NOMO-1 treated with DMSO at 0.1 percent for 48 hours (cell line): Measurements from ENCODE around the gene KLHL14.
"Not testable (repeated sequence)": the region's sequence is repeated elsewhere in the genome, so short reads cannot be mapped to it uniquely, and the experiment has no call there.

Experiments
- DNase-seq: peaks from one replicate; lab custom pipeline; 2025; ENCODE audit not compliant: unreplicated experiment; lab: John Stamatoyannopoulos, UW

The KLHL14 gene

DNA sequence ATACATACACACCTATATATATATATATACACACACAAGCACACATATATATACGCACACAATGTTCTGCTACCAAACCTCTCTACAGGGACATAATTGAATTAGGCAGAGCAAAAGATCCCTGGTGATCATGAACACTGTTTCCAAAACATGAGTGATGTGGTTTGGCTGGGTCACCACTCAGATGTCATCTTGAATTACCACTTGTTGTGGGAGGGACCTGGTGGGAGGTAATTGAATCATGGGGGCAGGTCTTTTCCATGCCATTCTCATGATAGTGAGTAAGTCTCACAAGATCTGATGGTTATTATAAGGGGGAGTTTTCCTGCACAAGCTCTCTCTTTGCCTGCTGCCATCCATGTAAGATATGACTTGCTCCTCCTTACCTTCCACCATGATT is 135.2 kb downstream of the KLHL14 start:
- DNase-seq = not testable (repeated sequence)

DNA sequence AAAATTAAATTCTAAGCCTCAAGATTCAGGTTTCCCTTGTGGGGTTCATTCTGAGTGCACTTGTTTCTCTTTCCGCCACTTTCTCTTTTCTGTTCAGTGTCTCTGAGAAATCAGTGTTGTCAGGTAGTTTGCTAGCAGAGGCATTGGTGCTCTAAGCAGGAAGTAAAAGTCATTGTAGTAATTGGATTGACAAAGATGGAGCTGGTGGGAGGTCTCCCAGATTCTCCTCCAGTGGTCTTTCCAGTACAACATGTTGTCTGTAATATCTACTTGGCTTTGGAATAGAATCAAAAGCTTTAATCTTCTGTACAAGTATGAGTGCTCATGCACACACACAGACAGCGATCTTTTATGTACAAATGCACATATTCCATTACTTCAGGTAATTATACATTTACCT is 135.6 kb downstream of the KLHL14 start:
- no peak for DNase-seq

DNA sequence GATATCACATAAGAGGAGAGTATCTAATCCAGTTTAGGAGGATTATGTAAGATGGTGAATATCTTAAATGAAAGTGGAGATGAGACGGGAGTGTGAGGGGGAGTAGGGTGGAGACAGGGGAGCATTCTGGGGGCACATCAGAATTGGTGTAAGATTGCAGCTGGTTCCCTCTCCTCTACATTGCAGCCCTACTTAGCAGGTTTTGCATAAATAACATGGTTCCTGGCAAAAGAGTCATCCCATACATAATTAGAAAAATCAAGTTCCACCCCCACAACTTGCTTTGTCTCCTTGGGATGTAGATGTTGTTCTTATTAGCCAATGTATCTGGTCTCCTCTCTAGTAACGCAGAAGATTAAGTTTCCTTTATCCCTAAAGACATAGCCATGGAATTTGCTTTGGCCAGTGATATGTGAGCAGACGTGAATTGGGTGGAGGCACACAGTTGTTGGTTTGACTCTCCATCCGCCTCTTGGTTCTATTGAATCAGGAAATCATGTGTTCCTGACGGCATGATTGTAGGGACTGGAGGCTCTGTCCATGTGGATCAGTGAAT is 137.9 kb downstream of the KLHL14 start:
- DNase-seq = no peak

DNA sequence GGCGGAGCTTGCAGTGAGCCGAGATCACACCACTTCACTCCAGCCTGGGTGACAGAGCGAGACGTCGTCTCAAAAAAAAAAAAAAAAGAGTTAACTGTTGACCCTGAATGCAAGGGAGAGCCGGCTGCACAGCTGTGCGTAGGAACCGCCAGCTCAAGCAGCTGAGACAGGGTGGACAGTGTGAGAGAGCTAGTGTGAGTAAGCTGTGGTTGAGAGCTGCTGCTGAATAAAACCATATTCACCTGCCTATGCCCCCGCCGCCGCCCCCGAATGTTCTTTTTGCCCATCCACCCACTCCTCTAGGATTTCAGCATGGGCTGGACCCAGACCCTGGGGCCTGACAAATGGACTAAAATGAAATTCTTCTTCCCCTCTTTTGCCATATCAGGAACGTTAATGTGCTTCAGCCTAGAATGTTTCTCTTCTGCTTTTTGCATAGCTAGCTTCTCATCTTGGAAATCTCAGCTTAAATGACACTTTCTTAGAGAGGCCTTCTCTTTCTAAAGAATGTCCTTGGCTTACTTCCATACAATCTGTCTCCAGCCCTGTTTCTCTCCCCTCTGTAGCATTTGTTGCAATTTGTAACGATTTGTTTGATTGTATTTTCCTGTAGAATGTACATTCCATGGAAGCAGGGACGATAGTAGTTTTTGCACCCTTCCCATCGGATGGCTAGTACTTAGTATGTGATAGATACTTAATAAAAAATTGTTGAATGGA is 142.7 kb downstream of the KLHL14 start:
- peak; percentile 0 for DNase-seq

DNA sequence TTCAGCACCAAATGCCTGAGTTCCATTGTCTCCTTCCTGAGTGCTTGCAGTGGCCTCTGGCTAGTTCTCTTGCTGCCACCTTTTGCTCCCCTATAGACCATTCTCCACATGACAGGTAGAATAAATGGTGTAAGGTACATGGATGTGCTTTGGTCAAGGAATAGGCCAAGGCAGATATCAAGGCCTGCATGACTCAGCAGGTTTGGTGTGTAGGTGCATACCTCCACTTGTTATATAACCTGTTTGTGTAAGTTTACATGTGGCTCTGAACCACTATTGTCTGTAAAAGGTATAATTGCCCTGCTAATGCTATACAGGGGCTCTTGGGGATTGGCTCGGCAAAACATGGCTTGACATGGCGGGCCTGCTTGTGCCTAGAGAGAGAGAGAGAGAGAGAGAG is 143.5 kb downstream of the KLHL14 start:
- no peak for DNase-seq

DNA sequence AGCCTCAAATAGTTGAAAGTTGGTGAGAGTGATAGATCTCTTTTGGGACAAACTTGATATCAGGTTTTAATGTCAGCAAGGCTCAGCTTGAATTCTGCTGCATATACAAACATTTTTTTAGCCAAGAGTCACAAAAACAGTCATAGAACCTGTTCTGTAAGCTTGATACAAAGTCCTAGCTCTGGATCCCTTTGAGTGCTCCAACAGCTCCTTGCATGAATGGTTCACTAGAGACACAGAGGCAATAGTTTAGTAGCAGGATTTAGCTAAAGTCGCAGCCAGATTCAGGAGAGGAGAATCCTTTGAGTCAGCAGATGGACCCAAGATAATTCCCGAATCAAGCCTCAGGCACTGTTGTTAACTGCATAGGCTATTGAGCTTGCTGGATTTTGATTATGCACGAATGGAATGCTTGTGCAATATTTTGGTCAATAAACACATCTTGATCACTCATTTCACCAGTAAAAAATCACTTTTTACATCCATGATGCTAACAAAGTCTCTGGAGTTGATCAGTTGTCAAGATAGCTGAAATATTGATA is 148.6 kb downstream of the KLHL14 start:
- no peak for DNase-seq

DNA sequence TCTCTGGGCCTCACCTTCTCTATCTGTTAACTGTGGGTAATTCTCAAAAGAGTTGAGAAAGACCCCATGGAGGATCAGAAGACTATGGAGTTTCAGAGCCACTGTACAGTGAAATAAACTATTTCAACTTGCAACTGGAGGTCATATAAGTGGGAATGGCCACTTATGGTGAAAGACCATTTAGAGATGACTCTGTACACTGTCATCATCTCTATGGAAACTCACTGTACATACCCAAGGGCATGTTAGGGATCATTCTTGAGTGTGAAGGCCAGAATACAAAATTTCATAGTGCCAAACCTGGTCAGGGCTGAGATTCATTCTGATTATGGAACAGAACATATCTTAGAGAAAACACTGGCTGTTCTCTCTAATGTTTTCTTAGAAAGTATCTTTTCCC is 149.3 kb downstream of the KLHL14 start:
- DNase-seq = no peak
